ENCODE measurements around the gene KNSTRN.

Gene KNSTRN

DNA sequence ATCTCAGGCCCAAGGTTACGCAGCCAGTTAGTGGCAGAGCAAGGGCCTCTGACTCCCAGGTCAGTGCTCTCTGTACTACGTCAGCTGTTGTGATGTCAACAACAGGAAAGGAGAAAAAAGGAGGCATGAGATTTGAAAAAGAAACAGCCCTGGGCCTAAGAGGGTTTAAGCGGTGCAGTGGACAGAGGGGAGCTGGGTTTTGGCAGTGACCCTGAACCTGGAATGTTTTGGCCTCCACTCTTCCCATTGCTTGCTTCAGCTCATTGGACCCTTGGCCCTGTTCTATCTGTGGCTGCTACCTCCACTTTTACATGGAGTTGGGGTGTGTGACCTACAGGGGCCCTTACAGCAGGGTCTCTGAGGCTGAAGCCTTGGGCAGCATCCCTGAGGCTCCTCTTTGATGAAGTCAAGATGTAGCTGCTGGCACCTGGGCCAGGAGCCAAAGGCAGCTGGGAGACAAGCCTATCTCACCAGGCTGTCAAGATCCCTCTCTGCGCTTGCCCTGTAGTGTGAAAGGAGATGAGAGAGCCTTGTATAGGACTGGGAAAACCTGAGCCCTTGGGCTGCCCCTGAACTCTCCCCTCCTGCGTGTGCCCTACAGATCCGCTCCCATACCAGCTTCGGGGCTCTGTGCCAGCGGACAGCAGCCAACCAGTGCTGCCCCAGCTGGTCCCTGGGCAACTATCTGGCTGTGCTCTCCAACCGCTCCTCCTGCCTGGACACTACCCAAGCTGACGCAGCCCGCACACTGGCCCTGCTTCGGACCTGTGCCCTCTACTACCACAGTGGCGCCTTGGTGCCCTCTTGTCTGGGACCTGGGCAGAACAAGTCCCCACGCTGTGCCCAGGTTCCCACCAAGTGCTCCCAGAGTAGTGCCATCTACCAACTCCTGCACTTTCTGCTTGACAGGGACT is 15.8 kb upstream of the KNSTRN start:
- no peak for DNase-seq

DNA sequence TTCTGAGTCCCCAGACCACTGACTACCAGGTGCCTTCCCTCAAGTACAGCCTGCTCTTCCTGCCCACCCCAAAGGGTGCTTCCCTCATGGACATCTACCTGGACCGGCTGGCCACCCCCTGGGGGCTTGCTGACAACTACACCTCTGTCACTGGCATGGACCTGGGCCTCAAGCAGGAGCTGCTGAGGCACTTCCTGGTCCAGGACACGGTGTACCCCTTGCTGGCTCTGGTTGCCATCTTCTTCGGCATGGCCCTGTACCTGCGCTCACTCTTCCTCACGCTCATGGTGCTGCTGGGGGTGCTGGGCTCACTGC is 15.2 kb upstream of the KNSTRN start:
- no peak for DNase-seq

DNA sequence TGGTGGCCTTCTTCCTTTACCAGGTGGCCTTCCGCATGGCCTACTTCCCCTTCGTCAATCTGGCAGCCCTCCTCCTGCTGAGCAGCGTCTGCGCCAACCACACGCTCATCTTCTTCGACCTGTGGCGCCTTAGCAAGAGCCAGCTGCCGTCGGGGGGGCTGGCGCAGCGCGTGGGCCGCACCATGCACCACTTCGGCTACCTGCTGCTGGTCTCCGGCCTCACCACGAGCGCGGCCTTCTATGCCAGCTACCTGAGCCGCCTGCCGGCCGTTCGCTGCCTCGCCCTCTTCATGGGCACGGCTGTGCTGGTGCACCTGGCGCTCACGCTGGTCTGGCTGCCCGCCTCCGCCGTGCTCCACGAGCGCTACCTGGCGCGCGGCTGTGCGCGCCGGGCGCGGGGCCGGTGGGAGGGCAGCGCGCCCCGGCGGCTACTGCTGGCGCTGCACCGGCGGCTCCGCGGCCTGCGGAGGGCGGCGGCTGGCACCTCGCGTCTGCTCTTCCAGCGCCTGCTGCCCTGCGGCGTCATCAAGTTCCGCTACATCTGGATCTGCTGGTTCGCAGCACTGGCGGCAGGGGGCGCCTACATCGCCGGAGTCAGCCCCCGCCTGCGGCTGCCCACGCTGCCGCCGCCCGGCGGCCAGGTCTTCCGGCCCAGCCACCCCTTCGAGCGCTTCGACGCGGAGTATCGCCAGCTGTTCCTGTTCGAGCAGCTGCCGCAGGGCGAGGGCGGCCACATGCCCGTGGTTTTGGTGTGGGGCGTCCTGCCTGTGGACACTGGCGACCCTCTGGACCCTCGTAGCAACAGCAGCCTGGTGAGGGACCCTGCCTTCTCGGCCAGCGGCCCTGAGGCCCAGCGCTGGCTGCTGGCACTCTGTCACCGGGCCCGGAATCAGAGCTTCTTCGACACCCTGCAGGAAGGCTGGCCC is 14.6 kb upstream of the KNSTRN start:
- peak; percentile 93 for DNase-seq

DNA sequence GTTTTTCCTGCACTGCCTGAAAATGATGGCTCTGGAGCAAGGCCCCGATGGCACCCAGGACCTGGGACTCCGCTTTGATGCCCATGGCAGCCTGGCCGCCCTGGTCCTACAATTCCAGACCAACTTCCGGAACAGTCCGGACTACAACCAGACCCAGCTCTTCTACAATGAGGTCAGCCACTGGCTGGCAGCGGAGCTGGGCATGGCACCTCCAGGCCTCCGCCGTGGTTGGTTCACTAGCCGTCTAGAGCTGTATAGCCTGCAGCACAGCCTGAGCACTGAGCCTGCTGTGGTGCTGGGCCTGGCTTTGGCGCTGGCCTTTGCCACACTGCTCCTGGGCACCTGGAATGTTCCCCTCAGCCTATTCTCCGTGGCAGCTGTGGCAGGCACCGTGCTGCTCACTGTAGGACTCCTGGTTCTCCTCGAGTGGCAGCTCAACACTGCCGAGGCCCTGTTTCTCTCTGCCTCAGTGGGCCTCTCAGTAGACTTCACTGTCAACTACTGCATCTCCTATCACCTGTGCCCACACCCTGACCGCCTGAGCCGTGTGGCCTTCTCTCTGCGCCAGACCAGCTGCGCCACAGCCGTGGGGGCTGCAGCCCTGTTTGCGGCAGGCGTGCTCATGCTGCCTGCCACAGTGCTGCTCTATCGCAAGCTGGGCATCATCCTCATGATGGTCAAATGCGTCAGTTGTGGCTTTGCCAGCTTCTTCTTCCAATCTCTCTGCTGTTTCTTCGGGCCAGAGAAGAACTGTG is 13.6 kb upstream of the KNSTRN start:
- DNase-seq, result no peak

DNA sequence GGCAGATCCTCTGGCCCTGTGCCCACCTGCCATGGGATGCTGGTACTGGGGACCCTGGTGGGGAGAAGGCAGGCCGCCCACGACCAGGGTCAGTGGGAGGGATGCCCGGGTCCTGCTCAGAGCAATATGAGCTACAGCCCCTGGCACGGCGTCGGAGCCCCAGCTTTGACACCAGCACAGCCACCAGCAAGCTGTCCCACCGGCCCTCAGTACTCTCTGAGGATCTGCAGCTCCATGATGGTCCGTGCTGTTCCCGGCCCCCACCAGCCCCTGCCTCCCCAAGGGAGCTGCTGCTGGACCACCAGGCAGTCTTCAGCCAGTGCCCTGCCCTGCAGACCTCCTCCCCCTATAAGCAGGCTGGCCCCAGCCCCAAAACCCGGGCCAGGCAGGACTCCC is 13.0 kb upstream of the KNSTRN start:
- DNase-seq, result no peak

DNA sequence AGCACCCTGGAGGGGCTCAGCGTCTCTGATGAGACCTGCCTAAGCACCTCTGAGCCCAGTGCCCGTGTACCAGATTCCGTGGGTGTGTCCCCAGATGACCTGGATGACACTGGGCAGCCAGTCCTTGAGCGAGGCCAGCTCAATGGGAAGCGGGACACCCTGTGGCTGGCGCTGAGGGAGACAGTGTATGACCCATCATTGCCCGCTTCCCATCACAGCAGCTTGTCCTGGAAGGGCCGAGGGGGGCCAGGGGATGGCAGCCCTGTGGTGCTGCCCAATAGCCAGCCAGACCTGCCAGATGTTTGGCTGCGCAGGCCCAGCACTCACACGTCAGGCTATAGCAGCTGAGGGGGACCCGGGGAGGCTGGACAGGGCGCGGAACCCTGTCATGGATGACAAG is 12.6 kb upstream of the KNSTRN start:
- DNase-seq, result no peak

DNA sequence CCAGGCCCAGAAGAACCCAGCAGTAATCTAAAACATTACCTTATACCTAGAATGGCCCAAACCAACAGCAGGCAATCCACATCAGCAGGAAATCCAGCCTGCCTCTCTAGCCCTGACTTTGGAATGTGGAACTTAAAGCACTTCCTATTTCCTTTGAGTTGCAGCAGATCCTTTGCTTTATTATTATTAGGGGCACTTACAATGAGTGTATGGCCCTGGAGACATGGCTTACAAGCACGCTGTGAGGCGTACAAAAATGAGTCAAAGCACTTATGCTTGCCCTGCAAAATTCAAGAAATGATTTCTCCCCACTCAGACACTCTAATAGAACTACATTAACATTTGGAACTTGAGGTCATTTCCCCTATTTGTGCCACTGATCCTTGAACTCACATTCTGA is 9.5 kb upstream of the KNSTRN start:
- no peak for DNase-seq

DNA sequence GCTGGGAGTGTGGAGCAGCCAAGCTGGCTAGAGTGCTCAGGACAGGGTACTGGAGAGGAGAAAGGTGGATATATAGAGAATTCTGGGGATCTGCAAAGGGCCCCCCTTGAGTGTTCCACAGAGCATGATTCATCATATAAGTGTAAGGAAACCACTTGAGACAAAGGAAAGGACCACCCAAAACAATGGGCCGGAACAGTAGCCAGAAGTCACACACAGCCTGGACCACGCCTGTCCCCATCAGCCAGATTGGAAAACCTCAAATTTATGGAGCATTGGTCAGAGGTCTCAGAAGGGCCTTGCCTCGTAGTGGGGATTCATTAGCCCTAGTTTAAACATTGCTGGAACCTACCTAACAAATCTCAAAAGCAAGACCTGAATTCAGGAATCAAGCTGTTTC is 4.9 kb upstream of the KNSTRN start:
- DNase-seq, result no peak

DNA sequence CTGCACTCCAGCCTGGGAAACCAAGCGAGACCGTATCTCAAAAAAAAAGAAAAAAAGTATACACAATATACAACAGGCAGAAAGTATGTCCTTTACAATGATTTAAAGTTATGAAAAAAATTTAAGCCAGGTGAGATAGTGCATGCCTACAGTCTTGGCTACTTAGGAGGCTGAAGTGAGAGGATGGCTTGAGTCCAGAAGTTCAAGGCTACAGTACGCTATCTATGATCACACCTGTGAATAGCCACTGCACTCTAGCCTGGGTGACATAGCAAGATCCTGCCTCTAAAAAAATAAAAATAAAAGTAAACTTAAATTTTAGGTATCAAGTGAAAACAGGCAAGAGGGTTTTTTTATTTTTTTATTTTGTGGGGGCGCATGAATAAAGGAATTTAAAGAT is 3.1 kb upstream of the KNSTRN start:
- DNase-seq, result no peak

DNA sequence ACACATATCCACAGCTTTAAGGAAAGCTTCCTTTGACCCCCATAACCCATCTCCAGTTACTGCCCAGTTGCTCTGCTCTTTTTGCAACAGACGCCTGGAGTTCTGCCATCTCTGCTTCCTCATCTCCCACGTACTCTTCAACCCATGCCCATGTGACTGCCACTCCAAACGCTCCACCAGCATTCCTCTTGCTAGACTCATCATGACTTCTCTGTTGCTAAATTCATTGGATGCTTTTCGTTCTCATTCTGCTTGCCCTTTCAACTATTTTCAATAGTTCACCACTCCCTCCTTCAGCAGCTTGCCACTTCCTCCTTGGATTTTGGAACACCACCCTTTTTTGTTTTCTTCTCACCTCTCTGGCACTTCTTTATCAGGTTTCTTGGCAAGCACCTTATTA is 2.7 kb upstream of the KNSTRN start:
- DNase-seq, result no peak

DNA sequence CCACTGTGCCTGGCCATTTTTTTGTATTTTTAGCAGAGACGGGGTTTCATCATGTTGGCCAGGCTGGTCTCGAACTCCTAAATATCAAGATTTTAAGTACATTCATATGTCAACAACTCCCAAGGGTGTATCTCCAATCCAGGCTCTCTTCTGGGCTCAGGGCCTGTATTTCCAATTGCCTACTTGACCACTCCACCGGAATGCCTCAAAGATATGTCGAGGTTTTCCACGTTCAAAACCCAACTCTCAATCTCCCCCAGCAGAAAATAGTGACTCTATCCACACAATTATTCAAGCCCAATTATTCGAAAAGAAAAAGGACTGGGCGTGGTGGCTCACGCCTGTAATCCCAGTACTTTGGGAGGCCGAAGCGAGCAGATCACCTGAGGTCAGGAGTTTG is 1.9 kb upstream of the KNSTRN start:
- DNase-seq, result no peak

DNA sequence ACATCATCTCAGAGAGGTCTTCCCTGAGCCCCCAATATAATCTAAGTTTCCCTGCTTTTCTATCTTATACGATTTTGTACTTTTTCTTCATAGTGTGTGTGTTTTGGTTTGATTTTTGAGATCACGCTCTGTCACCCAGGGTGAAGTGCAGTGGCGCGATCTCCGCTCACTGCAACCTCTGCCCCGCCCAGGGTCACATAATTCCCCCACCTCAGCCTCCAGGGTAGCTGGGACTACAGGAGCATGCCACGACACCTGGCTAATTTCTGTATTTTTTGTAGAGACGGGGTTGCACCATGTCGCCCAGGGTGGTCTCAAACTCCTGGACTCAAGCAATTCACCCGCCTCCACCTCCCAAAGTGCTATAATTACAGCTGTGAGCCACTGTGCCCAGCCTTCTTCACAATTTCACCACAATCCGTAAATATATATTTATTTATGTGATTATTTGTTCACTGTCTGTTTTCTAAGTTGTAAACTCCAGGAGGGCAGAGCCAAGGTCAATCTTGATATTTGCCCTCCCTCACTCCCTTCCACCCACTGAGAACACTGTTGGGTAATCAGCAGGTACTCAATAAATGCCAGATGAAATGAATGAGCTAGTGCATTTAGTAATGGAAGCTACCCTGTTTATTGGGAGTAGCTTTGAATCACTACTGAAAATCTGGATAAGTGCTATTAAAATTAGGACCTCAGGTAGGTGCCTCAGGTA is 547 bp upstream of the KNSTRN start:
- DNase-seq, result no peak

DNA sequence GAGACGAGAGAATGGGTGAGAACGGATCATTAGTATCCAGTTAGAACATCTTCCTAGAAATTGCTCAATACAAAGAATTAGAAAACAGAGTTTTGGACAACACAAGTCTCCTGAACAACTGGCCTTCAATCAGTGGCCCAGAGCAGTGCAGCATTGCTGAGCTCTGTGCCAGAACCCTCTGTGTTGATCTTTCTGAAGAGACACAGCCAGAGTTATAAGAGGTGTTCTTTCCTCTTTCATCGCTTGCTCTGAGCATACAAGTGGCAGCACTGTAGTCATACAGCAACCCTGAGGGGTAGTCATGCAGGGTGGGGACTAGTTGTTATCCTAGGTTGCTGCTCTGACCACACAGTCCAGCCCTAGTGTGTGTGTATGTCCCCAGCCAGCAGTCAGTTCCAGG is 4.0 kb downstream of the KNSTRN start:
- DNase-seq, result no peak

DNA sequence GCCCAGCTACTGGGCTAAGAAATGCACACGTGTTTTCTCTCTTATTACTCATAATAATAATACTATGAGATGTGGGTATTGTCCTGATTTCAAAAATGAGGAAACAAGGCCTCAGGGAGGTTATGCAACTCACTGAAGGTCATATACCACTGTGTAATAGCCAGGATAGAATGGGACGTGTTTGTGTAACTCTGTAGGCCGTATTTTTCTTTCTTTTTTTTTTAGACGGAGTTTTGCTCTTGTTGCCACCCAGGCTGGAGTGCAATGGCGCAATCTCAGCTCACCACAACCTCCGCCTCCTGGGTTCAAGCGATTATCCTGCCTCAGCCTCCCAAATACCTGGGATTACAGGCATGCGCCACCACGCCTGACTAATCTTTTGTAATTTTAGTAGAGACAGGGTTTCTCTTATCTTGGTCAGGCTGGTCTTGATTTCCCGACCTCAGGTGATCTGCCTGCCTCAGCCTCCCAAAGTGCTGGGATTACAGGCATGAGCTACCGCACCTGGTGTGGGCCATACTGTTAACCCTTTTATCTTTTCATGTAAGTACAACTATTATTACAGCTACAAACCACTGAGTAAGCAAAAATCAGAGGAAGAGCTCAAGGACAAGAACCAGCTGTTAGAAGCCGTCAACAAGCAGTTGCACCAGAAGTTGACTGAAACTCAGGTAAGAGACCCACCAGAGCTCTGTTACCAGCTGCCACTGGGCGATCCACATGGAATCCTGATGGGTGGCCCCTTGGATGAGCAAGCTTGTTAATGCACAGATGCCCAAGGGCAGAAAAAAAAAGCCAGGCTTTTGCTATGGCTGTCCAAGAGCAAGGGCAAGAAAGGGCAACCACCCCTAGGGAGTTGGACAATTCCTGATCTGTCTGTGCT is 6.7 kb downstream of the KNSTRN start:
- no peak for DNase-seq

DNA sequence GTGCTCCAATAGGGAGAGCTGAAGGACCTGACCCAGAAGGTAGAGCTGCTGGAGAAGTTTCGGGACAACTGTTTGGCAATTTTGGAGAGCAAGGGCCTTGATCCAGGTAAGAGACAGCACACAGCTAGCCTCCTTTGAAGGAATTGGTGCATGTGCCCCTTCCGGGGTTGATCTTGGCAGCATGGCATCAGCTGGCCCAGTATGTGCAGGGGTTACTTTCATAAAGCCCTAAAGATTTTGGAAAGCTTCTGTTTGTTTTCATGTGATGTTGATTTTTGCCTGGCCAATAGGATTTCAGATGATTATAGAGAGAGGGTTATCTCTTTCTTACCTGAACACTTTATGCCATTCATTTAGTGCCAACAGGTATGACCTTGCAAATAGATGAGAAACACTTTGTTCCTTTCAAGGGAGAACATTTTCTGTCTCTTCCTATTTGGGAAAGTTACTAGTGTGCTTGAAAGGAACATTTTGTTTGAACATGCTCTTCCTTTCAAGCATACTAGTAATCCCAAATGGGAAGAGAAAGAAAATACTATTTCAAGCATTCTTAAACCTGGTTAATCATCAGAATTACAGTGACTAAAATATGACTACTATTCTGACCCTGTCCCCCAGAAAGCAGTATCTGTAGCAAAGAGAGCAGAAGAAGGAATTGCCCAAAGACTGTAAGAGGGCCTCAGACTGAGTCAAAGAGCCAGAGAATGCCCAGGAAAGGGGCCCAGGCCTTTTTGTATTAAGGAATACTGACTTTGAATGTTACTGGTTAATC is 7.5 kb downstream of the KNSTRN start:
- DNase-seq, result no peak

DNA sequence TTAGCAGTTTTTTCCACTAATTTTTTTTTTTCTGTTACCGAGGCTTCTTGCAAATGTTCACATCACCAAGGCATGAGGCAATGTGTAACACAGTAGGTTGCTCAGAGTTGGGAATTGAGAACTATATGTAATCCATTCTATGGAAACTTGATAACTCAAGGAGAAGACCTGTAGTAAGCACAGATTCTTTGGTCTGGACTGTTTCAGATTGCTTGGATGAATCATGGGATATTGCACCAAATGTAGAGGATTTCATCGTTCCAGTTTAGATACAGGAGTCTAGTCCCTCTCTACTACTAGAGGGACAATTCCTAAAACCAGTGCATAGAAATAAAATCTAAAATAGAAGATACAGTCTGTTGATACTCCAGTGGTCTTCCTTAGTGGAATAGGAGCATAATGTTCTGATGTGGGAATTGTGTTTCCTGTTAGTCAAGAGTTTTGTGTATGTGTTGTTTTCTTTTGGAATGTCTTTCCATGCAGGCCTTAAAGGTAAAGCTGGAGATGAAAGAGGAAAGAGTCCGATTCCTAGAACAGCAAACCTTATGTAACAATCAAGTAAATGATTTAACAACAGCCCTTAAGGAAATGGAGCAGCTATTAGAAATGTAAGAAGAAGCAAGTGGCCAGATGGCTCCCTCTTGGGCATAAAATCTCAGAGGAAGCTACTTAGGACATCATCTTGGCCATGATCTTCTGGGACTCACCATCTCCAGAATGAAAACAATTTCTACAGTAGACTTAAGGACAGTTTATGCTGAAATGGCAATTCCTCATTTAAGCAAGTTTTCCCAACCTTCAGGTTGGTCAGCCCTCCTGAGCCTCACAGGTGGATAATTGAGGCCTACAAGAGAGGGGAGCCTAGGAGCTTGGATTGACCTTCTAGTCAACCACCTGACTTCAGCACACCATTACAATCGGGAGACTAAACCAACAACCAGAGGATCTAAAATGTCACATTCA is 10.7 kb downstream of the KNSTRN start:
- DNase-seq, result no peak

DNA sequence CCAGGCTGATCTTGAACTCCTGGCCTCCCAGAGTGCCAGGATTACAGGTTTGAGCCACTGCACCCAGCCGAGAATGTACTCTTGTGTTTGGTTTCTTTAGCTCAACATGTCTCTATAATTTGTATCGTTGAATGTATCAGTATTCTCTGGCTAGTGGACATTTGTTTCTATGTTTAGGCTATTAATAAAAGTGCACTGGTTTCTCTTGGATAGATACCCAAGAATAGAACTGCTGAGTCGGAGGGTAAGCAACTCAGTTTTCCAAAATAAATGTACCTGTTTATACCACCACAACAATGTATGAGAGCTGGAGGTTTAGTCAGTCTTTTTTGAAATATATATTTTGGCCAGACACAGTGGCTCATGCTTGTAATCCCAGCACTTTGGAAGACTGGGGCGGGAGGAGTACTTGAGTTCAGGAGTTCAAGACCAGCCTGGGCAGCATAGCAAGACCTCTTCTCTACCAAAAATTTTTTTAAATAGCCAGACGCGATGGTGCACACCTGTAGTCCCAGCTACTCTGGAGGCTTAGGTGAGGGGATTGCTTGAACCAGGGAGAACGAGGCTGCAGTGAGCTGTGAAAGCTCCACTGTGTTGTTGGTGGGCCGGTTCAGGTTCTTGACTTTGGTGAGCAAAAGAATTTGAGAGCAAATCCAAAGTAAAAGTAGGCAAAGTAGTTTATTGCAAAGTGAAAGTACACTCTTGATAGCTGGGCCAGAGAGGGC is 15.3 kb downstream of the KNSTRN start:
- no peak for DNase-seq

DNA sequence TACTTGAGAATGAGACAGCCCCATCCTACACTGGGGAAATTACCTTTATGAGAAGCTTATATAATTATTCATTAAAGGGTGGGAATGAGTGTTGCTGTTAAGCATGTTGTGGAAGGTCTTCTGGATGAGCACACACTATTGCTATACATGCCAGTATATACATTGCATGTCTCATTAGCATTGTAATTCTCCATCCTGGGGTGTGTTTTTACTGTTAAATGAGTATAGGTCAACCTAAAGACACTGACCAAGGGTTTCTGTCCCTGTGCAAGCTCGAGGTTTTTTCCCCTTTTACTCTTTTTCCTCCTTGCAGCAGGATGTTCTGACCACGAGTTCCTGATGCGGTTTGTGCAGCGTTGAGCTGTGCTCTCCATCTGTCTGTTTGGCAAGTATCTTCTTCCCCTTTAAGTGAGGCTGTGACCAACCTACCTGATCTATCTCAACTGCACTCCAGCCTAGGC is 15.9 kb downstream of the KNSTRN start:
- no peak for DNase-seq

DNA sequence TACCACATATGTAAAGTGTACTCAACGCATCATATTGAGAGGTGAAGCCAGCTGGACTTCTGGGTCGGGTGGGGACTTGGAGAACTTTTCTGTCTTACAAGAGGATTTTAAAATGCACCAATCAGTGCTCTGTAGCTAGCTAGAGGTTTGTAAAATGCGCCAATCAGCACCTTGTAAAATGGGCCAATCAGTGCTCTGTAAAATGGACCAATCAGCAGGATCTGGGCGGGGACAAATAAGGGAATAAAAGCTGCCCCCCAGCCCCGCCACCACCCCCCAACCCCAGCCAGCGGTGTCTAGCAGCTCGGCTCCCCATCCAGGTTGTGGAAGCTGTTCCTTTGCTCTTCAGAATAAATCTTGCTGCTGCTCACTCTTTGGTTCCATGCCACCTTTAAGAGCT is 16.8 kb downstream of the KNSTRN start:
- no peak for DNase-seq

Measured in NCI-H82 (cell line).